ENCODE data around the gene ACCS.

Gene ACCS

DNA sequence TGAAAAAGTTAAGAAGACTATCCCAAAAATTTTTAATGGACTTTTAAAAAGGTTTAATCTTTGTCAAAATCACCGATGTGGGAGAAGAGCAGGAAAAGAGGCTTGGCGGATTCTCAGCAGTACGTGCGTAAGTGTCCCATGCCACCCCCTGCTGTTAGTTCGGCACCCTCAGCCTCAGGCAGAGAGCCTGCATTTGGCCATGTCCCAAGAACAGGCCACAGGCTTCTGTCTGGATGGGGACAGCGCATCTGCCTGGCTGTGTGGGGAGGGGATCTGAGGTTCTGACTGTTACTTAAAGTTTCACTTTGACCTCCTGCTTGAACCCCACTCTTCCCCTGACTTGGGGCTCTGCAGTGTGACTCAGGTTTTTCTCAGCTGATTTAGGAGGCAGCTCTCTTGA, 64.7 kb downstream of the ACCS start:
- no peak for DNase-seq
- H3K4me1 Mint-ChIP-seq = peaks cover 26% of the 10 kb centered on the region
- H3K27ac Mint-ChIP-seq = no peak overlapping the region
- no peaks in the 10 kb centered on the region for H3K9me3 Mint-ChIP-seq
- peaks cover 16% of the 10 kb centered on the region for H3K27me3 Mint-ChIP-seq (ENCODE audit: low read depth, poor library complexity)
- no peak for TF ChIP-seq CTCF (IDR thresholded peaks at IDR 0.05)
- H3K4me3 Mint-ChIP-seq = no peak overlapping the region
- H3K36me3 Mint-ChIP-seq (ENCODE audit: low read depth) = peaks cover 52% of the 10 kb centered on the region

- Mint-ChIP-seq H3K4me1 (peaks cover 53% of the 10 kb centered on the region), H3K9me3 (no peaks in the 10 kb centered on the region), H3K36me3 (ENCODE audit: low read depth) (peaks cover 35% of the 10 kb centered on the region), H3K4me3 (peak overlapping the region; percentile 29), H3K27ac (no peak overlapping the region), H3K27me3 (ENCODE audit: low read depth, poor library complexity) (peaks cover 16% of the 10 kb centered on the region)
- TF ChIP-seq CTCF (IDR thresholded peaks at IDR 0.05) = peak; percentile 70
- peak; percentile 15 for DNase-seq
Observed at GRCh38 chr11:44133335-44133946, 67.4 kb downstream of the ACCS start.

All from nephron progenitor cell (in vitro differentiated cells).